OCI-LY7 (cell line): ENCODE measurements around the gene ZNF792.

Experiments
- EZH2phosphoT487 ChIP-seq: fragments of 200-600 bp; sonication (generic); IDR thresholded peaks from 2 replicates; pipeline ENCODE4 v1.6.1; 2018; ENCODE audit warnings: low read depth, borderline replicate concordance, mild to moderate bottlenecking, mixed run types, antibody characterized with exemption, low read length, moderate library complexity, mixed read lengths
- TF ChIP-seq, protein P1 (sequence below): fragments of 200-600 bp; sonication (generic); conservative IDR thresholded peaks from 2 replicates; pipeline ENCODE4 v1.5.1; 2014; ENCODE audit warnings: mild to moderate bottlenecking, antibody characterized with exemption, low read length, moderate library complexity, mixed read lengths

DNA sequence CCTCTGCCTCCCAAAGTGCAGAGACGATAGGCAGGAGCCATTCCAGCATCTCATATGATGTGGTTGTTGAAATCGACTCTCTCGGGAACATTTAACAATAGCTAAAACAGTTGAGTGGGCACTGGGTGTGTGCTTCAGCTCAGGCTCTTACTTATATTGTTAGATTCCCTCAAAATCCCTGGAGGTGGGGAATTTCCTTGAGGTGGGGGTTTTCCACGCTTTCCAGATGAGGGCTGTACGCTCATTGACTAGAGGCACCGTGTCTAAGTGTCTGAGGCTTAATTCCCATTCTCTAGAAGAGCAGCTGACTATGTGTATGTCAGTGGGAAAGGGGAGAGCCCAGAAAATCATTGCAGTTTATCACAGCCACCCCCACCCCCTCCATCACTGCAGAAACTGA is 25.3 kb upstream of the ZNF792 start:
- no peak for TF ChIP-seq EZH2phosphoT487
- TF ChIP-seq, protein P1, sequence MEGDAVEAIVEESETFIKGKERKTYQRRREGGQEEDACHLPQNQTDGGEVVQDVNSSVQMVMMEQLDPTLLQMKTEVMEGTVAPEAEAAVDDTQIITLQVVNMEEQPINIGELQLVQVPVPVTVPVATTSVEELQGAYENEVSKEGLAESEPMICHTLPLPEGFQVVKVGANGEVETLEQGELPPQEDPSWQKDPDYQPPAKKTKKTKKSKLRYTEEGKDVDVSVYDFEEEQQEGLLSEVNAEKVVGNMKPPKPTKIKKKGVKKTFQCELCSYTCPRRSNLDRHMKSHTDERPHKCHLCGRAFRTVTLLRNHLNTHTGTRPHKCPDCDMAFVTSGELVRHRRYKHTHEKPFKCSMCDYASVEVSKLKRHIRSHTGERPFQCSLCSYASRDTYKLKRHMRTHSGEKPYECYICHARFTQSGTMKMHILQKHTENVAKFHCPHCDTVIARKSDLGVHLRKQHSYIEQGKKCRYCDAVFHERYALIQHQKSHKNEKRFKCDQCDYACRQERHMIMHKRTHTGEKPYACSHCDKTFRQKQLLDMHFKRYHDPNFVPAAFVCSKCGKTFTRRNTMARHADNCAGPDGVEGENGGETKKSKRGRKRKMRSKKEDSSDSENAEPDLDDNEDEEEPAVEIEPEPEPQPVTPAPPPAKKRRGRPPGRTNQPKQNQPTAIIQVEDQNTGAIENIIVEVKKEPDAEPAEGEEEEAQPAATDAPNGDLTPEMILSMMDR: no peak
